ENCODE data around the gene MINDY1.

The MINDY1 gene

DNA sequence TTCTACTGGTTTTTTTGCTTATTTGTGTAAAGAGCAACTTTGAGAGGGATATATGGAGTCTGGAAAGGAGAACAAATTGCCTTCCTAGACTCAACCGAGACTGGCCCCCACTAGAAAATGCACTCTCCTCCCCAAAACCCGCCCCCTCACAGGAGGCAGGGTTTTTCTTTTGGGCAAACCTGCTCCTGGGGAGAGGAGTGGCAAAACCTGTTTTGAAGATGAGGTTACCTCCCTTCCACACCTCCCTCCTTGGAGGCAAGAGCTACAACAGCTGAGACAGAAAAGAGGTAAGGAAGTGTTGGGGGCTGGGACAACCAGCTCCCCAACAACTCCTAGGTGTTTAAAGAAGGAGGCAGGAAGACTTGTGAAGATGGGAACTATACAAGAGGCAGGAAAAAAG lies 29.7 kb upstream of the MINDY1 start, which contains the start of gene BNIPL:
TSS of gene BNIPL (plus strand) at position 231 of the 400 bp plus-strand sequence. CDS start at position 371, 140 bp downstream.
- TF ChIP-seq, protein P1, sequence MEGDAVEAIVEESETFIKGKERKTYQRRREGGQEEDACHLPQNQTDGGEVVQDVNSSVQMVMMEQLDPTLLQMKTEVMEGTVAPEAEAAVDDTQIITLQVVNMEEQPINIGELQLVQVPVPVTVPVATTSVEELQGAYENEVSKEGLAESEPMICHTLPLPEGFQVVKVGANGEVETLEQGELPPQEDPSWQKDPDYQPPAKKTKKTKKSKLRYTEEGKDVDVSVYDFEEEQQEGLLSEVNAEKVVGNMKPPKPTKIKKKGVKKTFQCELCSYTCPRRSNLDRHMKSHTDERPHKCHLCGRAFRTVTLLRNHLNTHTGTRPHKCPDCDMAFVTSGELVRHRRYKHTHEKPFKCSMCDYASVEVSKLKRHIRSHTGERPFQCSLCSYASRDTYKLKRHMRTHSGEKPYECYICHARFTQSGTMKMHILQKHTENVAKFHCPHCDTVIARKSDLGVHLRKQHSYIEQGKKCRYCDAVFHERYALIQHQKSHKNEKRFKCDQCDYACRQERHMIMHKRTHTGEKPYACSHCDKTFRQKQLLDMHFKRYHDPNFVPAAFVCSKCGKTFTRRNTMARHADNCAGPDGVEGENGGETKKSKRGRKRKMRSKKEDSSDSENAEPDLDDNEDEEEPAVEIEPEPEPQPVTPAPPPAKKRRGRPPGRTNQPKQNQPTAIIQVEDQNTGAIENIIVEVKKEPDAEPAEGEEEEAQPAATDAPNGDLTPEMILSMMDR (IDR thresholded peaks at IDR 0.05; ENCODE audit: borderline replicate concordance, insufficient read depth, low read depth, low read length): no peak
- H3K4me3 ChIP-seq (ENCODE audit: low read depth, low read length): no peak within 1 kb of the TSS

DNA sequence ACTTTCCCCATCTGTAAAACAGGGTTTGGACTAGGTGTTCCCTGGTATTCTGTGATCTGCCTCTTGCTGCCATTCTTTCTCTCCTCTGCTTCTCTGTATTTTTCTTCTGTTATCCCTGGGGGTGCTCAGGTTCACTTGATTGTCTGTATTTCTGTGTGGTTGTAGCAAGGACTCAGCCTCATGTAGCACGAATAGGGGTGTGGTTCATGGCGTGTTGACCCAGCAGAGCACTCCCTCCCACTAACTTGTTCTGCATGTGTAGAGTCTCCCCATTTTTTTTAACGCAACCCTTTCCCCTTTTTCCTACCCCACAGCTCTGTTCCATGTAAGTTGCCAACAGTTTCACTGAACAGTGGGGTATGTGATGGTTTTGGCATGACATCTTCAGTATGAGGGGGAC lies 28.5 kb upstream of the MINDY1 start:
- TF ChIP-seq, protein P1 (IDR thresholded peaks at IDR 0.05; ENCODE audit: borderline replicate concordance, insufficient read depth, low read depth, low read length): no peak
- H3K4me3 ChIP-seq (ENCODE audit: low read depth, low read length): no peak overlapping the region

DNA sequence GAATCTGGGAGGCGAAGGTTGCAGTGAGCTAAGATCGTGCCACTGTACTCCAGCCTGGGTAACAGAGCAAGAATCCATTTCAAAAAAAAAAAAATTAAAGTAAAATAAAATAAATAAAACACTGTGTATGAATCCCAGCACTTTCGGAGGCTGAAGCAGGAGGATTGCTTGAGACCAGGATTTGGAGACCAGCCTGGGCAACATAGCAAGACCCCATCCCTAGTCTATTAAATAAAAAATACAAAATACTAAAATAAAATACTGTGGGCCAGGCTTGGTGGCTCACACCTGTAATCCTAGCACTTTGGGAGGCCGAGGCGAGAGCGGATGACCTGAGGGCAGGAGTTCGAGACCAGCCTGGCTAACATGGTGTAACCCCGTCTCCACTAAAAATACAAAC lies 25.5 kb upstream of the MINDY1 start:
- TF ChIP-seq, protein P1 (IDR thresholded peaks at IDR 0.05; ENCODE audit: borderline replicate concordance, insufficient read depth, low read depth, low read length): no peak
- no peak overlapping the region for H3K4me3 ChIP-seq (ENCODE audit: low read depth, low read length)

DNA sequence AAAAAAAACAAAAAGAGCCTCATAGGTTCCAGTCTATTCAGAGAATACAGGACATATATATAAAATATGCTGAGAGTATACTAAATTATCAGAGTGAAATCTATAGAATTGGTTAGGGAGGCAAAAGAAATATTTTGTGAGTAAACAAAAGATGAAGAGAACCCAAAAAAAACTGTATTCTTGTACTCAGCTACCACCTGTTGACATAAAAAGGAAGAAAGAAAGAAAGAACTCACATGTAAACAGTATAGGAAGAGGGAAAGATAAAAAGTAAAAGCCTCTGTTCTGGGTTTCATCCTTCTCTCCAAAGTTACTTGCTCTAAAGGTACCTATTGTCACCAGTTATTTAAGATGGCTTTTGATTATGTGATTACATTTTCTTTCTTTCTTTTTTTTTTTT lies 19.8 kb upstream of the MINDY1 start:
- H3K4me3 ChIP-seq (ENCODE audit: low read depth, low read length): no peak overlapping the region
- TF ChIP-seq, protein P1 (IDR thresholded peaks at IDR 0.05; ENCODE audit: borderline replicate concordance, insufficient read depth, low read depth, low read length): no peak

DNA sequence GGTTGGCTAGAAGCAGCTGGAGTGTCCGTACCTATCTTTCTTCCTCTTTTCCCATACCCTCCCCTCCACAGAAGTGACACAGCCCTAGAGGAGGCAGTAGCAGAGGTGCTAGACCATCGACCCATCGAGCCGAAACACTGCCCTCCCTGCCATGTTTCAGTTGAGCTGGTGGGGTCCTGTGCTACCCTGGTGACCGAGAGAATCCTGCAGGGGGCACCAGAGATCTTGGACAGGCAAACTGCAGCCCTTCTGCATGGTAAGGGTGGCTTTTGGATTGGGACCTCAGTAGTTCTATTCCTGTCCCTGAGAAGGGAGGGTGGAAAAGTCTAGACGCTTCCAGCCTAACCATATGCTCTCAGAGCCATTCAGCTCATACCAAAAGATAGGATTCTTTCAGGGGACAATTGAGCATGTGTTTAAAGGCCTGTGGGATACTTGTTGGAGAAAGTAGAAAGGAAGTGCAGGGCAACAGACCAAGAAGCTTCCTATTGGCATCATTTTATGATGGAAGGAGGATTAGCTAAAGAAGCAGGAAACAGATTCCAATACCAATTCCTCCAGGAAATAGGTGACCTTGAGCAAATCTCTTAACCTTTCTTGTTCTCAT lies 17.9 kb upstream of the MINDY1 start:
- TF ChIP-seq, protein P1 (IDR thresholded peaks at IDR 0.05; ENCODE audit: borderline replicate concordance, insufficient read depth, low read depth, low read length): peak; percentile 85
- H3K4me3 ChIP-seq (ENCODE audit: low read depth, low read length): no peak overlapping the region

DNA sequence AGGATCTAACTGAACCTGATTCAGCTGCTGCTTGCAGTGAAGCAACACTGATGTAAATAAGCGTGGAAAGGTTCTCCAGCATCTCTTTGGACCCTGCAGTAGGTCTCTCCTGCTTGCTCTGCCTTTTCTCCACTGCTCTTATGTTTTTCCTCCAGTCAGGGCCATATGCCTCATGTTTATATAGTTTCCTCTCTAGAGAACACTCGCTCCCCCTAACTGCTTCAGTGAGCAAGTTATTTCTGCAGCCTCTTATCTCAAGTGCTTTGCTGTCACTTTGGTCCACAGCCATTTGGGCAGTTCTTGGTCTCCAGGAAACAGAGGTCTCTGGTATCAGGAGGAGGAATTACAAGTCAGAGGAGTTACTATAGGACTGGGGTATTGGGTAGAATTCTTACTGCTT lies 6.8 kb upstream of the MINDY1 start:
- TF ChIP-seq, protein P1 (IDR thresholded peaks at IDR 0.05; ENCODE audit: borderline replicate concordance, insufficient read depth, low read depth, low read length): no peak
- H3K4me3 ChIP-seq (ENCODE audit: low read depth, low read length): no peak overlapping the region

DNA sequence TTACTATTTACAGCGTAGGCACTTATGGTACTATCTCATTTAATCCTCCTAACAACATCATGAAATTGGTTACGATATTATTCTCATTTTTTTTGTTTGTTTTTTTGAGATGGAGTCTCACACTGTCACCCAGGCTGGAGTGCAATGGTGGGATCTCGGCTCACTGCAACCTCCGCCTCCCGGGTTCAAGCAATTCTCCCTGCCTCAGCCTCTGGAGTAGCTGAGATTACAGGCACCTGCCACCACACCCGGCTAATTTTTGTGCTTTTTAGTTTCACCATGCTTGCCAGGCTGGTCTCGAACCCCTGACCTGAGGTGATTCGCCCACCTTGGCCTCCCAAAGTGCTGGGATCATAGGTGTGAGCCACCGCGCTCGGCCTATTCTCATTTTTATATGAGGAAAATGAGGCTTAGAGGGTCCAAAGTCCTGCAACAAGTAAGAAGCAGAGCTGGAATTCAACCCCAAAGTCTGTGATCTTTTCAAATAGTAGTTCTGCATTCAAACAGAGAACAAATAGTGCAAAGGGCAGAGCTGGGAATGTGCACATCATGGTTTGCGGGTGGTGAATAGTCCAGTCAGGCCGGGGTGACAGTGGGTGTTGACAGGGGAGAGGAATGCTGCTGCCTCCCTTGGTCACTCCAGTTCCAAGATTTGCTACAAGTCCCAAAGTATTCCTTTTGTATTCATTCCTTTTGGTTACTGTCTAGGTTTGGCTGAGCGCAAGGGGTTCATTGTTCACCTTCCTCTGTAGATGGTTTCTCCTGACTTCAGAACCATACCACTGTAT lies 6.2 kb upstream of the MINDY1 start:
- TF ChIP-seq, protein P1 (IDR thresholded peaks at IDR 0.05; ENCODE audit: borderline replicate concordance, insufficient read depth, low read depth, low read length): no peak
- H3K4me3 ChIP-seq (ENCODE audit: low read depth, low read length): no peak overlapping the region
